IPS-18c (cell line): ENCODE data around the gene PACS2.
"Not testable (repeated sequence)": the region's sequence is repeated elsewhere in the genome, so short reads cannot be mapped to it uniquely, and the experiment has no call there.

Experiments used
- H3K4me3 ChIP-seq: 2 replicates; pipeline ENCODE4 v1.7.0; 2013; ENCODE audit warnings: low read depth, mild to moderate bottlenecking, low read length, moderate library complexity; ENCODE audit not compliant: insufficient read depth
- H3K9me3 ChIP-seq: one replicate; pipeline ENCODE4 v1.6.1; 2013; ENCODE audit warnings: mild to moderate bottlenecking, low read length, moderate library complexity; ENCODE audit not compliant: control insufficient read depth, insufficient read depth

PACS2 gene

DNA sequence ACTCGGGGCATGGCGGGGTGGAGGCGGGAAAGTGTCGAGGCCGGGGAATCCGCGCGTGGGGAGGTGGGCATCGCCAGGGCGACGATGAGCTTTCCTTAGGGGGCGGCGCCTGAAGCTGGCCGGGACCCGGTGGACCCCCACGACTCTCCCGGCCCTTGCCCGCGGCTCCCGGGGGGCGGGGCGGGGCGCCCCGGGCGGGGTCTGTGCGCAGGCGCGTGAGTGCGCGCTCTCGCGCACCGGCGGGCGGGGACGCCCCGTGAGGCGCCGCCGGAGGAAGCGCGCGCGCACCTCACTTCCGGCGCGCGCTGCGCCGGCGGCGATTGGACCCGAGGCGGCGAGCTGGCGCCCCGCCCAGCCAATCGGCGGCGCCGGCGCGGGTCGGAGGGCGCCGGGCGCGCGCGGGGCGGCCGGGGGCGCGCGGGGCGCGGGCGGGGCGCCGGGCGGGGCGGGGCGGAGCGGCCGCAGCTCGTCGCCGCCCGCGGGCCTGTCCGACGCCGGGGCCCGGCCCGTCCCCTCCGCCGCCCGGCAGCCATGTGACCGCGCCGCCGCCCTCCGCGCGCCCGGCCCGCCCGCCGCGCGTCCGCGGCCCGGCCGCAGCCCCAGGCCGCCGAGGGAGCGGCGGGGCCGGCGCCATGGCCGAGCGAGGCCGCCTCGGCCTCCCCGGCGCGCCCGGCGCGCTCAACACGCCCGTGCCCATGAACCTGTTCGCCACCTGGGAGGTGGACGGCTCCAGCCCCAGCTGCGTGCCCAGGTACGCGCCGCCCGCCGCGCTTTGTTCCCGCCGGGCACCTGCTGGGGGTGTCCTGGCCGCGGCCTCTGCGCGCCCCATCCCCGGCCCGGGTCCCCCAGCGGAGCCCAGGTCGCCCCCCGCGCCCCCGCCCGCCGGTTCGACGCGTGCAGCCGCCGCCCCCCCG, at the start of gene PACS2:
PACS2 (plus strand) TSS at position 462 of the 914 bp plus-strand sequence; CDS start at position 633, 171 bp downstream.
- Histone ChIP-seq H3K9me3 (no peaks in the 10 kb centered on the region), H3K4me3 (peak within 1 kb of the TSS; percentile 69)

DNA sequence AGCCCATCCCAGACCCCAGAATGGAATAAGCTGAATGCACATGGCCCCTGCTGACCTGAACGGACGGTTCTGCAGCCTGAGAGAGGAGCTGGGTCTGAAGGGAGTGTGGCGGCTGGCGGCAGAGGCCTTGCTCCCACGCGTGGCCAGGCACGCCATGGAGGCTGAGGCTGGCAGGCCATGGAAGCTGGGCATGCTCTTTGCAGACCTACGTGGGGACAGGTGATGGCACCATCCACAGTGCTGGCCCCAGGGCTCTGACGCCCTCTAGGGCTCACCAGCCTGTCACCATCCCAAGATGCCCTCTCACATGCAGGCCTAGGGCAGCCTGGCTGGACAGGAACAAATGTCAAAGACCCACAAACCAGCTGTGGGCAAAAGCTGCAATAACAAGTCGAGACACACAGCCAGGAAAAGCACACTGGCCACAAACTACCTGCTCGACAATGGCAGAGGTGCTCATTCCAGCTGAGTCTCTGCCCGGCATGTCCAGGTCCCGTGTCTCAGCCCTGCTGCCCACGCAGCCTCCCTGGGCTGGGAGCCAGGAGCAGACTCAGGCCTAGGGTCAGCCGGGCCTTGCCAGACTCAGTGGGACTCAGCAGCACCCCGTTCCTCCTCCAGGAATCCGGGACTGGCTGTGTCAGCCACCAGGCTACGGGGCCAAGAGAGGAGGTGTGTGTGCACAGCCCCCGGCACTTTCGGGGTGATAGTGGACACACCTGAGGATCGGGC, 46.6 kb upstream of the PACS2 start:
- Histone ChIP-seq H3K9me3 (no peaks in the 10 kb centered on the region), H3K4me3 (no peak overlapping the region)

DNA sequence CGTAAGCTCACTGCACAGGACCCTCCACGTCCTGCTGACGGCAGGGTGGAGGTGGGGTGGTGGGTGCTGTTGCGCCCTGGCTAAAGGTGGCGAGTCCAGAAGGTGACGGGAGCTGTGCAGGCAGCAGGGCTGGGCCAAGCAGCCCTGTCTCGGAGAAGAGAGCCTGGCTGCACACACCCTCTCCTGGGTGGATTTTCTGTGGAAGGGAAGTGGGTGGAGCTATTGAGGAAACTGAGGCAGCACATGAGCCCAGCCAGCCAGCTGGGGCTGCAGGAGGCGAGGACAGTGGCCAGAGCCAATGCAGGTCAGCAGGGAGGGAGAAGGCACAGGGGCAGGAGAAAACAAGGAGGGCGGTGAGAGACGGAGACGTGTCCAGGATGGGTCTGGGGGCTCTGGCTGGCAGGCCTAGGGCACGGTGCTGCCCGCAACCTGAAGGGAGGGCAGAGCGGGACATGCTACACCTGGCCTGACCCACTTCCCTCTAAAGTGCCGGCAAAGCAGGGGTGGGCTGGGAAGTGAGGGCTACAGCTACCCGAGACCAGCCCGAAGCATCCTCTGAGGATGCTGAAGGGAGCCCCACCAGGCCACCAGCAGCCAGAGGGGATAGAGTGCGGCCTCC, 45.7 kb upstream of the PACS2 start:
- Histone ChIP-seq H3K4me3 (no peak overlapping the region), H3K9me3 (no peaks in the 10 kb centered on the region)

- Histone ChIP-seq H3K4me3 (no peak overlapping the region), H3K9me3 (no peaks in the 10 kb centered on the region)
These were observed 45.1 kb upstream of the PACS2 start for GRCh38 chr14:105269405-105269804.

GRCh38 chr14:105271224-105271890, 43.2 kb upstream of the PACS2 start:
- H3K4me3 ChIP-seq = no peak overlapping the region
- no peaks in the 10 kb centered on the region for H3K9me3 ChIP-seq

- no peak overlapping the region for H3K4me3 ChIP-seq
These were observed 41.9 kb upstream of the PACS2 start for GRCh38 chr14:105272623-105273022.

GRCh38 chr14:105273062-105273461, 41.5 kb upstream of the PACS2 start:
- Histone ChIP-seq H3K9me3 (no peaks in the 10 kb centered on the region), H3K4me3 (no peak overlapping the region)

More at GRCh38 chr14:105272623-105273022, 41.9 kb upstream of the PACS2 start:
- no peaks in the 10 kb centered on the region for H3K9me3 ChIP-seq

DNA sequence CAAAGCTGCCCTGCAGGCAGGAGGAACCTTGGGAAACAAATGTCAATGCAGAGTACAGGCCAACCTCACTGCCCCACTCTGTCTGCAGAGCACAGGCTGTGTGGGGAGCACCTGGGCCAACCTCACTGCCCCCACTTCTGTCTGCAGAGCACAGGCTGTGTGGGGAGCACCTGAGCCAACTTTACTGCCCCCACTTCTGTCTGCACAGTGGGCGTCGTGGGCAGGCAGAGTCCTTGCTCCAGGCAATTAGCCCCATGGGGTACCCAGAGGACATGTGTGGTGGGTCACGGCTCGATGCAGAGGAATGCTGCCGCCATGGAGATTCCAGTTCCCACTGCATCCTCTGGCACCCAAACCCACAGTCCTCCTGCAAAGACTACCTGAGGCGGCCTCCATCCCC, 39.9 kb upstream of the PACS2 start:
- H3K4me3 ChIP-seq = no peak overlapping the region
- no peaks in the 10 kb centered on the region for H3K9me3 ChIP-seq

GRCh38 chr14:105275267-105275946, 39.1 kb upstream of the PACS2 start:
- no peak overlapping the region for H3K4me3 ChIP-seq
- H3K9me3 ChIP-seq = no peaks in the 10 kb centered on the region

- H3K4me3 ChIP-seq, H3K9me3 ChIP-seq: not testable (repeated sequence)
These were observed 37.1 kb upstream of the PACS2 start for GRCh38 chr14:105277448-105277847.

DNA sequence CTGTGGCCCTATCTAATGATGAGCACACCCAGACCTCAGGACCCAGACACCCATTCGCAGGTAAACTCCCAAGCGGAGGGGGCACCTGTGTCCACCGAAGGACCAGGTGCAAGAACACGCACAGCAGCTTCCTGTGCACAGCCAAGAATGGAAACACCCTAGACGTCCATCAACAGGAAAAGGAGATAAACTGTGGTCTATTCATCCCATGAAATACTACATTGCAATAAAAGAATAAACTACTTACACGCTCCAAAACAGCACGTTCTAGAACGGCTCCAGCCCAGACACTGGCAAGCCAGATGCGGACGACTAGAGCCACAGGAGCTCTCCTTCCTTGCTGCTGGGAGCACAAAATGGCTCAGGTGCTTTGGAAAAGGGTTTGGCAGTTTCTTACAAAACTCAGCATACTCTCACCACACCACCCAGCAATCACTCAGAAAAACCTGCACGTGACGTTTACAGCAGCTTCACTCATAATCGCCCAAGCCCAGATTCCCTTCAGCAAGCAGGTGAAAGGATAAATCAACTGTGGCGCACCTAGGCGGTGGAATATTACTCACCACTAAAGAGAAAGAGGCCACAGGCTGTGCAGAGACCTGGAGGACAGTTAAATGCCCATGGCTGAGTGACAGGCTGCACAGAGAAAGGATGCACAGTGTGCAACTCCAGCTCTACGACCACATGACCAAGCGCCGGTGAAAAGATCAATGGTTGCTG, 34.7 kb upstream of the PACS2 start:
- H3K9me3 ChIP-seq = no peaks in the 10 kb centered on the region
- H3K4me3 ChIP-seq = no peak overlapping the region

DNA sequence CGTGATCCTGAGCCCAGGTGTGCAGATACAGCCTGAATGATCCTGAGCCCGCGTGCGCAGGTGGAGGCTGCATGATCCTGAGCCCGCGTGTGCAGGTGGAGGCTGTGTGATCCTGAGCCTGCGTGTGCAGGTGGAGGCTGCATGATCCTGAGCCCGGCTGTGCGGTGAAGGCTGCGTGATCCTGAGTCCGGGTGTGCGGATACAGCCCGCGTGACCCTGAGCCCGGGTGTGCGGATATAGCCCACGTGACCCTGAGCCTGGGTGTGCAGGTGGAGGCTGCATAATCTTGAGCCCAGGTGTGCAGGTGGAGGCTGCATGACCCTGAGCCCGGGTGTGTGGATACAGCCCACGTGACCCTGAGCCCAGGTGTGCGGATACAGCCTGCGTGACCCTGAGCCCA, 34.0 kb upstream of the PACS2 start:
- no peak overlapping the region for H3K4me3 ChIP-seq
- no peaks in the 10 kb centered on the region for H3K9me3 ChIP-seq

GRCh38 chr14:105281371-105282097, 33.0 kb upstream of the PACS2 start:
- H3K4me3 ChIP-seq = no peak overlapping the region
- no peaks in the 10 kb centered on the region for H3K9me3 ChIP-seq

GRCh38 chr14:105282098-105282725, 32.3 kb upstream of the PACS2 start:
- H3K9me3 ChIP-seq = no peaks in the 10 kb centered on the region

DNA sequence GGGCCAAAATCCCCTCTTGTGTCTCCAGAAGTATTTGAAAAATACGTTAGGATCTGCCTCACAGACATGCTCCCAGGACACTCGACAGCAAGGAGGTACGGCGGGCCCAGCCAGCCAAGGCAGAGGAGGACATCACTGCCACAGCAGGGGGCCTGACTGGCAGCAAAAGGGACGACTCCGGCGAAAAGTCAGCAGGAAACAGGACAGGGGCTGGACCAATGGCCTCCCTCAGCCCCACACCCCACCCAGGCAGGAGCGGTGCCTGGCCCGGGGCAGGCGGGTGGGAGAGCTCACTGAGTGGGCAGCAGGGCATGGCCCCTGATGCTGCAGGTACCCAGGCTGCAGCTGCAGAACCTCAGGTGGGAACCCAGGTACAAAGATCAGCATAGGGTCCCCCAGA, 31.5 kb upstream of the PACS2 start:
- H3K9me3 ChIP-seq = no peaks in the 10 kb centered on the region
- H3K4me3 ChIP-seq = no peak overlapping the region

More at GRCh38 chr14:105282098-105282725, 32.3 kb upstream of the PACS2 start:
- no peak overlapping the region for H3K4me3 ChIP-seq
